ENCODE data around the gene METTL16.
A peak's percentile ranks its signal among the peaks of the same experiment; 100 is the strongest.

Gene METTL16

GRCh38 chr17:2419486-2419885 is 92.2 kb downstream of the METTL16 start:
- Histone ChIP-seq H3K36me3 (peaks cover 89% of the 10 kb centered on the region), H3K4me2 (no peak overlapping the region), H3K4me3 (no peak overlapping the region), H3K4me1 (0 out of 2 replicates have a peak, but pooled peaks cover 3% of the 10 kb centered on the region), H4K20me1 (peaks cover 13% of the 10 kb centered on the region; the same call in 1 of the 2 replicates), H3K27me3 (no peaks in the 10 kb centered on the region), H3K9me3 (no peaks in the 10 kb centered on the region), H3K9ac (no peak overlapping the region), H3K27ac (no peak overlapping the region)
- TF ChIP-seq Cebpa-rat (IDR thresholded peaks at IDR 0.05): no peak

- H3K36me3 ChIP-seq: peaks cover 92% of the 10 kb centered on the region
- H3K4me3 ChIP-seq: no peak overlapping the region
- H3K27me3 ChIP-seq: no peaks in the 10 kb centered on the region
- H3K27ac ChIP-seq: no peak overlapping the region
- TF ChIP-seq Cebpa-rat (IDR thresholded peaks at IDR 0.05): no peak
- H3K9me3 ChIP-seq: no peaks in the 10 kb centered on the region
- peaks cover 13% of the 10 kb centered on the region; the same call in 1 of the 2 replicates for H4K20me1 ChIP-seq
- H3K9ac ChIP-seq: no peak overlapping the region
- 0 out of 2 replicates have a peak, but pooled peaks cover 3% of the 10 kb centered on the region for H3K4me1 ChIP-seq
- H3K4me2 ChIP-seq: no peak overlapping the region
These were observed 93.1 kb downstream of the METTL16 start for GRCh38 chr17:2418572-2418971.

- no peaks in the 10 kb centered on the region for H3K27me3 ChIP-seq
- 0 out of 2 replicates have a peak, but pooled peaks cover 8% of the 10 kb centered on the region for H3K4me1 ChIP-seq
- no peak overlapping the region for H3K4me3 ChIP-seq
- no peaks in the 10 kb centered on the region for H3K9me3 ChIP-seq
- TF ChIP-seq Cebpa-rat (IDR thresholded peaks at IDR 0.05): no peak
- H3K9ac ChIP-seq: no peak overlapping the region
- H3K27ac ChIP-seq: no peak overlapping the region
- peaks cover 13% of the 10 kb centered on the region; the same call in 1 of the 2 replicates for H4K20me1 ChIP-seq
- no peak overlapping the region for H3K4me2 ChIP-seq
- peaks cover 73% of the 10 kb centered on the region for H3K36me3 ChIP-seq
These were observed 95.5 kb downstream of the METTL16 start for GRCh38 chr17:2416010-2416734.

GRCh38 chr17:2415081-2415480 is 96.6 kb downstream of the METTL16 start:
- Histone ChIP-seq H3K4me1 (0 out of 2 replicates have a peak, but pooled peaks cover 8% of the 10 kb centered on the region), H3K4me3 (no peak overlapping the region), H3K9me3 (no peaks in the 10 kb centered on the region), H3K27ac (no peak overlapping the region), H3K27me3 (no peaks in the 10 kb centered on the region), H4K20me1 (peaks cover 13% of the 10 kb centered on the region; the same call in 1 of the 2 replicates), H3K36me3 (peaks cover 72% of the 10 kb centered on the region), H3K4me2 (no peak overlapping the region), H3K9ac (no peak overlapping the region)
- TF ChIP-seq Cebpa-rat (IDR thresholded peaks at IDR 0.05): no peak

GRCh38 chr17:2414446-2415064 is 97.1 kb downstream of the METTL16 start:
- no peak overlapping the region for H3K27ac ChIP-seq
- no peak overlapping the region for H3K4me3 ChIP-seq
- 0 out of 2 replicates have a peak, but pooled peaks cover 8% of the 10 kb centered on the region for H3K4me1 ChIP-seq
- no peaks in the 10 kb centered on the region for H3K27me3 ChIP-seq
- peaks cover 67% of the 10 kb centered on the region for H3K36me3 ChIP-seq
- H3K9ac ChIP-seq: 0 out of 2 replicates have a peak overlapping the region, but pooled peaks have one; percentile 15
- H3K4me2 ChIP-seq: no peak overlapping the region
- peaks cover 13% of the 10 kb centered on the region; the same call in 1 of the 2 replicates for H4K20me1 ChIP-seq
- TF ChIP-seq Cebpa-rat (IDR thresholded peaks at IDR 0.05): no peak
- H3K9me3 ChIP-seq: no peaks in the 10 kb centered on the region

GRCh38 chr17:2412561-2413021 is 99.1 kb downstream of the METTL16 start:
- Histone ChIP-seq H3K27ac (peak overlapping the region; percentile 26; the same call in 1 of the 2 replicates), H3K4me2 (no peak overlapping the region), H4K20me1 (peaks cover 13% of the 10 kb centered on the region; the same call in 1 of the 2 replicates), H3K9ac (0 out of 2 replicates have a peak overlapping the region, but pooled peaks have one; percentile 48), H3K27me3 (no peaks in the 10 kb centered on the region), H3K36me3 (peaks cover 48% of the 10 kb centered on the region), H3K4me1 (peaks cover 8% of the 10 kb centered on the region; the same call in 1 of the 2 replicates), H3K9me3 (no peaks in the 10 kb centered on the region), H3K4me3 (no peak overlapping the region)
- TF ChIP-seq Cebpa-rat (IDR thresholded peaks at IDR 0.05): no peak

GRCh38 chr17:2410951-2411350 is 100.7 kb downstream of the METTL16 start:
- peaks cover 25% of the 10 kb centered on the region for H3K4me1 ChIP-seq
- H3K9ac ChIP-seq: no peak overlapping the region
- no peaks in the 10 kb centered on the region for H4K20me1 ChIP-seq
- H3K27ac ChIP-seq: no peak overlapping the region
- no peaks in the 10 kb centered on the region for H3K9me3 ChIP-seq
- no peak overlapping the region for H3K4me3 ChIP-seq
- H3K4me2 ChIP-seq: no peak overlapping the region
- peaks cover 46% of the 10 kb centered on the region for H3K36me3 ChIP-seq
- TF ChIP-seq Cebpa-rat (IDR thresholded peaks at IDR 0.05): no peak
- H3K27me3 ChIP-seq: no peaks in the 10 kb centered on the region

GRCh38 chr17:2406903-2407790 is 104.5 kb downstream of the METTL16 start:
- H3K27me3 ChIP-seq: no peaks in the 10 kb centered on the region
- H3K36me3 ChIP-seq: peaks cover 23% of the 10 kb centered on the region
- H3K4me2 ChIP-seq: peak overlapping the region; percentile 92
- 0 out of 2 replicates have a peak overlapping the region, but pooled peaks have one; percentile 15 for H3K9ac ChIP-seq
- H3K4me1 ChIP-seq: peaks cover 55% of the 10 kb centered on the region
- no peak overlapping the region for H3K4me3 ChIP-seq
- TF ChIP-seq Cebpa-rat (IDR thresholded peaks at IDR 0.05): no peak
- peak overlapping the region; percentile 22 for H3K27ac ChIP-seq
- H4K20me1 ChIP-seq: no peaks in the 10 kb centered on the region
- H3K9me3 ChIP-seq: no peaks in the 10 kb centered on the region

GRCh38 chr17:2406271-2406902 is 105.3 kb downstream of the METTL16 start:
- Histone ChIP-seq H3K9ac (peak overlapping the region; percentile 16; the same call in 1 of the 2 replicates), H3K27ac (peak overlapping the region; percentile 16)

More at GRCh38 chr17:2406271-2406902, 105.3 kb downstream of the METTL16 start:
- Histone ChIP-seq H4K20me1 (no peaks in the 10 kb centered on the region), H3K36me3 (peaks cover 23% of the 10 kb centered on the region), H3K4me1 (peaks cover 55% of the 10 kb centered on the region), H3K4me3 (no peak overlapping the region), H3K4me2 (peak overlapping the region; percentile 92), H3K27me3 (no peaks in the 10 kb centered on the region), H3K9me3 (no peaks in the 10 kb centered on the region)
- no peak for TF ChIP-seq Cebpa-rat (IDR thresholded peaks at IDR 0.05)

All from BLaER1 (cell line).